H9 (cell line): ENCODE data around the gene ERVK3-1. TPM values are rescaled to one million over a fixed set of nuclear protein-coding genes. Genes with fewer than 3 reads are reported as not detected.
"Not testable (repeated sequence)": the region's sequence is repeated elsewhere in the genome, so short reads cannot be mapped to it uniquely, and the experiment has no call there.

ENCODE experiments used
- DNase-seq: peaks from one replicate; pipeline ENCODE4 v3.0.0-alpha.2; 2017
- H2AFZ ChIP-seq: one replicate; pipeline ENCODE4 v1.6.1; 2013; ENCODE audit warnings: mild to moderate bottlenecking, low read length, control low read depth, moderate library complexity
- H2AK5ac ChIP-seq: 2 replicates; pipeline ENCODE4 v1.6.1; 2013; ENCODE audit warnings: low read length, control low read depth, mixed read lengths; ENCODE audit not compliant: insufficient read length
- H2BK120ac ChIP-seq: one replicate; pipeline ENCODE4 v1.6.1; 2013; ENCODE audit warnings: low read depth, mild to moderate bottlenecking, low read length, control low read depth, inconsistent platforms; ENCODE audit not compliant: poor library complexity, severe bottlenecking
- H2BK12ac ChIP-seq: 2 replicates; pipeline ENCODE4 v1.6.1; 2013; ENCODE audit warnings: low read length, control low read depth, mixed read lengths, low read depth; ENCODE audit not compliant: insufficient read length
- H2BK15ac ChIP-seq: 2 replicates; pipeline ENCODE4 v1.6.1; 2013; ENCODE audit warnings: low read depth, low read length, control low read depth
- H2BK20ac ChIP-seq: one replicate; pipeline ENCODE4 v1.6.1; 2013; ENCODE audit warnings: low read depth, mild to moderate bottlenecking, low read length, control low read depth, inconsistent platforms; ENCODE audit not compliant: poor library complexity, severe bottlenecking
- H2BK5ac ChIP-seq: 2 replicates; pipeline ENCODE4 v1.6.1; 2013; ENCODE audit warnings: low read length, control low read depth, mixed read lengths; ENCODE audit not compliant: insufficient read length
- H3K14ac ChIP-seq: 2 replicates; pipeline ENCODE4 v1.6.1; 2013; ENCODE audit warnings: low read length, control low read depth; ENCODE audit not compliant: insufficient read depth
- H3K18ac ChIP-seq: 2 replicates; pipeline ENCODE4 v1.6.1; 2013; ENCODE audit warnings: low read depth, mild to moderate bottlenecking, mixed read lengths, low read length, control low read depth; ENCODE audit not compliant: insufficient read length
- H3K23ac ChIP-seq: 2 replicates; pipeline ENCODE4 v1.6.1; 2013; ENCODE audit warnings: low read length, control low read depth, mixed read lengths, low read depth; ENCODE audit not compliant: insufficient read length
- H3K23me2 ChIP-seq: 2 replicates; pipeline ENCODE4 v1.6.1; 2013; ENCODE audit warnings: low read depth, mild to moderate bottlenecking, mixed read lengths, low read length, control low read depth; ENCODE audit not compliant: insufficient read length, poor library complexity, severe bottlenecking
- H3K27ac ChIP-seq: 2 replicates; pipeline ENCODE4 v1.5.1; 2013; ENCODE audit warnings: low read length, control low read depth, mixed read lengths, low read depth; ENCODE audit not compliant: insufficient read length
- H3K27me3 ChIP-seq: 2 replicates; pipeline ENCODE4 v1.6.1; 2013; ENCODE audit warnings: low read length, control low read depth, inconsistent platforms; ENCODE audit not compliant: insufficient read depth
- H3K4ac ChIP-seq: 2 replicates; pipeline ENCODE4 v1.6.1; 2013; ENCODE audit warnings: low read depth, mild to moderate bottlenecking, control low read depth, inconsistent platforms, low read length, moderate library complexity
- H3K4me1 ChIP-seq: 2 replicates; pipeline ENCODE4 v1.6.1; 2013; ENCODE audit warnings: low read length, control low read depth, inconsistent platforms; ENCODE audit not compliant: insufficient read depth
- H3K4me2 ChIP-seq: 2 replicates; pipeline ENCODE4 v1.6.1; 2013; ENCODE audit warnings: low read length, control low read depth, mixed read lengths; ENCODE audit not compliant: insufficient read length, insufficient read depth
- H3K56ac ChIP-seq: 2 replicates; pipeline ENCODE4 v1.6.1; 2013; ENCODE audit warnings: low read depth, mild to moderate bottlenecking, mixed read lengths, low read length, control low read depth; ENCODE audit not compliant: insufficient read length
- H3K79me1 ChIP-seq: 2 replicates; pipeline ENCODE4 v1.6.1; 2013; ENCODE audit warnings: low read depth, mild to moderate bottlenecking, moderate library complexity, low read length, control low read depth, inconsistent platforms; ENCODE audit not compliant: insufficient read depth, poor library complexity, severe bottlenecking
- H3K79me2 ChIP-seq: 2 replicates; pipeline ENCODE4 v1.6.1; 2013; ENCODE audit warnings: low read length, control low read depth, inconsistent platforms; ENCODE audit not compliant: insufficient read depth
- H3K9ac ChIP-seq: 2 replicates; pipeline ENCODE4 v1.6.1; 2013; ENCODE audit warnings: low read length, control low read depth, mixed read lengths; ENCODE audit not compliant: insufficient read length; ENCODE audit errors: extremely low read depth
- H3K9me3 ChIP-seq: one replicate; pipeline ENCODE4 v1.6.1; 2013; ENCODE audit warnings: low read depth, low read length, inconsistent platforms; ENCODE audit not compliant: control insufficient read depth
- H3T11ph ChIP-seq: one replicate; pipeline ENCODE4 v1.6.1; 2013; ENCODE audit warnings: mild to moderate bottlenecking, low read length, control low read depth, inconsistent platforms
- H4K20me1 ChIP-seq: one replicate; pipeline ENCODE4 v1.6.1; 2013; ENCODE audit not compliant: control insufficient read depth, insufficient read length, insufficient read depth
- H4K5ac ChIP-seq: 2 replicates; pipeline ENCODE4 v1.6.1; 2013; ENCODE audit warnings: low read depth, mild to moderate bottlenecking, mixed read lengths, low read length, control low read depth; ENCODE audit not compliant: insufficient read length
- H4K8ac ChIP-seq: replicated peaks from 2 replicates; pipeline ENCODE4 v1.6.1; 2013; ENCODE audit warnings: low read length, control low read depth, mixed read lengths, low read depth; ENCODE audit not compliant: insufficient read length
- H4K91ac ChIP-seq: 2 replicates; pipeline ENCODE4 v1.6.1; 2013; ENCODE audit warnings: low read depth, mild to moderate bottlenecking, moderate library complexity, mixed read lengths, low read length, control low read depth; ENCODE audit not compliant: insufficient read length
- H3K27ac Mint-ChIP-seq, 3 experiments: 2 replicates in 2 of 3; 3 replicates in 1 of 3; pipeline ENCODE4 v1.8.0; 2020 to 2021; ENCODE audit warnings: mixed read lengths in 3 of 3, mild to moderate bottlenecking in 1 of 3, moderate library complexity in 1 of 3
- H3K27me3 Mint-ChIP-seq: 2 replicates; pipeline ENCODE4 v1.8.0; 2021; ENCODE audit warnings: low read depth, mild to moderate bottlenecking, moderate library complexity, mixed read lengths
- H3K36me3 Mint-ChIP-seq, 3 experiments: 2 replicates in 2 of 3; 3 replicates in 1 of 3; pipeline ENCODE4 v1.8.0; 2020 to 2021; ENCODE audit warnings: low read depth in 3 of 3, mixed read lengths in 3 of 3; ENCODE audit not compliant: insufficient read depth in 1 of 3
- H3K4me1 Mint-ChIP-seq, 2 experiments: 2 replicates each; pipeline ENCODE4 v1.8.0; 2020; ENCODE audit warnings: mixed read lengths in 2 of 2
- H3K4me3 Mint-ChIP-seq, 2 experiments: 2 replicates in 1 of 2; 3 replicates in 1 of 2; pipeline ENCODE4 v1.8.0; 2020 to 2021; ENCODE audit warnings: mild to moderate bottlenecking in 2 of 2, mixed read lengths in 2 of 2, moderate library complexity in 1 of 2
- H3K9me3 Mint-ChIP-seq, 2 experiments: 2 replicates in 1 of 2; 3 replicates in 1 of 2; pipeline ENCODE4 v1.8.0; 2020; ENCODE audit warnings: mild to moderate bottlenecking in 2 of 2, mixed read lengths in 2 of 2, moderate library complexity in 1 of 2
- WGBS: extraction: QIAGEN DNeasy Blood & Tissue Kit; methylation state at CpG from one replicate; pipeline ENCODE4 v1.1.7; 2013; ENCODE audit warnings: missing lambda C conversion rate, low lambda C conversion rate, mixed read lengths; ENCODE audit not compliant: insufficient read length; ENCODE audit errors: extremely low coverage; 5-methylcytosine and 5-hydroxymethylcytosine counted together
- long read RNA-seq: library from polyadenylated mRNA; unstranded; transcript quantifications from one replicate; pipeline ENCODE4 v2.0.0, GENCODE V29; 2020
- total RNA-seq: library from RNA; stranded (reverse); gene quantifications from 2 replicates; pipeline ENCODE4 v1.2.1, GENCODE V29; 2021
- TF ChIP-seq, protein P1 (sequence below): fragments of 200-600 bp; sonication (generic); conservative IDR thresholded peaks from 3 replicates; pipeline ENCODE4 v1.8.0; 2021; ENCODE audit warnings: antibody characterized with exemption, mild to moderate bottlenecking

ERVK3-1 gene, protein sequence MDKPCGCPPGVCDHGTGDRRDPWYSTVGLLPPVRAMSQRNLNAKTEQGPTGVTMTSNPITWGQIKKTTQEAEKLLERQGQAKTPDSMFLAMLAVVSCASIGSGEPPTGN
- total RNA-seq: 43.6 and 43.7 TPM in 2 replicates
- long read RNA-seq, transcript ERVK3-1-201 (4 exons, 1,469 nt): major isoform, 132 of 165 reads
- long read RNA-seq, transcript ERVK3-1-203 (2 exons, 616 nt): minor isoform, 14 of 165 reads
- long read RNA-seq, transcript ERVK3-1-202 (4 exons, 922 nt): minor isoform, 6 of 165 reads
- long read RNA-seq, partial matches to known transcripts: 3 of 165 reads
- long read RNA-seq, other reads (novel, unspliced or antisense): 10 of 165 reads

DNA sequence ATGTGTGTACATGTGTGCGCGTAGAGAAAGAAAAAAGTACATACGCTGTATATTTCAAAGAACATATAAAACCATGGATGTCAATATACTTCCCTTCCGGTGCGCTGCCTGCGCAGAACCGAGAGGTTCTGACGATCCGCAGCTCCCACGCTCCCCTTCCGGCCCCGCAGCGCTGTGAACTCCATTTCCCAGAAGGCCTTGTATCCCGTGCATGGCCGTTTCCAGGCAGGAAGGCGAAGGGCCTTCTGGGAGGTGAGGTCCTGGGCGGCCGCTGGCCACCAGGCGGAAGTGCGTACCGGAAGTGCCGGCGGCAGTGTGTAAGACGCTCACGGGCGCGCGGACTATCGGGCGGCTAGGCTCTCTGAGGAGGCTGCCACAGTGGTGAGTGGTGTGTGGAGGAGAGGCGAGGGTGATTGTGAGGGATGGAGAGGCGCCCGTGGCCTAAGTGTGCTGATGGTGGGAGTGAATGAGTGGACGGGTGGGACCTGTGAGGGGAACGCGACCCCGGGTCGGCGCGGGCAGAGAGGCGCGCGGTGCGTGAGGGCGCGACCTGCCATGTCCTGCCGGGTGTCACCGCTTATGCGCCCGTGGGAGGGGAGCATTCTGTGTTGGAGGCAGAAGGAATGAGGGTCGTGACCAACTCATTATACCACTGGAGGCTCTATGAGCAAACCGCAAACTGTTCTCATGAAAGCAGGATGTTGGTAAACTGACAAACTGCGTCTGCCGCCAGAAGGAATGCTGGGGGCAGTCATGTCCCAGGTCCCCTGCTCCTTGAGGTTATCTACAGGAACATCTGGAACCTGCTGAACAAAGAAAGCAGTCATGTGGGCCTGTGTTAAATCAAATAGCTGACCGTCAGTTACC lies at the start of gene ERVK3-1:
ERVK3-1 (plus strand) TSS at position 313 of the 867 bp plus-strand sequence. CDS start 6,792 bp downstream, outside the sequence.
- no peak within 1 kb of the TSS for H2AK5ac ChIP-seq
- no CpG with 5 or more reads among the region's 55 CpGs for WGBS
- H3K18ac ChIP-seq: no peak within 1 kb of the TSS
- no peak within 1 kb of the TSS for H3K23ac ChIP-seq
- H4K20me1 ChIP-seq: no peaks in the 10 kb centered on the region
- peak within 1 kb of the TSS; percentile 66 for H3K9ac ChIP-seq
- no peak within 1 kb of the TSS for H4K8ac ChIP-seq
- H3K4me1 ChIP-seq: no peaks in the 10 kb centered on the region
- H4K91ac ChIP-seq: no peak within 1 kb of the TSS
- TF ChIP-seq, protein P1, sequence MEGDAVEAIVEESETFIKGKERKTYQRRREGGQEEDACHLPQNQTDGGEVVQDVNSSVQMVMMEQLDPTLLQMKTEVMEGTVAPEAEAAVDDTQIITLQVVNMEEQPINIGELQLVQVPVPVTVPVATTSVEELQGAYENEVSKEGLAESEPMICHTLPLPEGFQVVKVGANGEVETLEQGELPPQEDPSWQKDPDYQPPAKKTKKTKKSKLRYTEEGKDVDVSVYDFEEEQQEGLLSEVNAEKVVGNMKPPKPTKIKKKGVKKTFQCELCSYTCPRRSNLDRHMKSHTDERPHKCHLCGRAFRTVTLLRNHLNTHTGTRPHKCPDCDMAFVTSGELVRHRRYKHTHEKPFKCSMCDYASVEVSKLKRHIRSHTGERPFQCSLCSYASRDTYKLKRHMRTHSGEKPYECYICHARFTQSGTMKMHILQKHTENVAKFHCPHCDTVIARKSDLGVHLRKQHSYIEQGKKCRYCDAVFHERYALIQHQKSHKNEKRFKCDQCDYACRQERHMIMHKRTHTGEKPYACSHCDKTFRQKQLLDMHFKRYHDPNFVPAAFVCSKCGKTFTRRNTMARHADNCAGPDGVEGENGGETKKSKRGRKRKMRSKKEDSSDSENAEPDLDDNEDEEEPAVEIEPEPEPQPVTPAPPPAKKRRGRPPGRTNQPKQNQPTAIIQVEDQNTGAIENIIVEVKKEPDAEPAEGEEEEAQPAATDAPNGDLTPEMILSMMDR: no peak
- peak; percentile 98 for DNase-seq
- H3K9me3 ChIP-seq: no peaks in the 10 kb centered on the region
- H3K23me2 ChIP-seq: peaks cover 4% of the 10 kb centered on the region
- Mint-ChIP-seq H3K27ac (peak within 1 kb of the TSS; percentile 88 to 100 (median 95)), H3K4me3 (peak within 1 kb of the TSS; percentile 99), H3K27me3 (peaks cover 1% of the 10 kb centered on the region; the same call in 1 of the 2 replicates), H3K9me3 (no peaks in the 10 kb centered on the region), H3K4me1 (peaks cover 13 to 19% of the 10 kb centered on the region in 2 experiments), H3K36me3 (peaks cover 18 to 51% (median 30%) of the 10 kb centered on the region in 3 experiments; a peak in 6 of 7 replicates)
- no peak within 1 kb of the TSS for H3K27ac ChIP-seq
- no peak within 1 kb of the TSS for H4K5ac ChIP-seq
- no peaks in the 10 kb centered on the region for H3K79me2 ChIP-seq
- H2AFZ ChIP-seq: no peak within 1 kb of the TSS
- no peak within 1 kb of the TSS for H3K4ac ChIP-seq
- no peak within 1 kb of the TSS for H2BK12ac ChIP-seq
- no peak within 1 kb of the TSS for H2BK120ac ChIP-seq
- H3K14ac ChIP-seq: peak within 1 kb of the TSS; percentile 16; the same call in 1 of the 2 replicates
- no peak within 1 kb of the TSS for H2BK20ac ChIP-seq
- H3K27me3 ChIP-seq: no peaks in the 10 kb centered on the region
- no peak within 1 kb of the TSS for H2BK5ac ChIP-seq
- peak within 1 kb of the TSS; percentile 69 for H3K4me2 ChIP-seq
- H3K56ac ChIP-seq: no peak within 1 kb of the TSS
- H3T11ph ChIP-seq: no peak within 1 kb of the TSS
- H3K79me1 ChIP-seq: no peaks in the 10 kb centered on the region
- no peak within 1 kb of the TSS for H2BK15ac ChIP-seq

DNA sequence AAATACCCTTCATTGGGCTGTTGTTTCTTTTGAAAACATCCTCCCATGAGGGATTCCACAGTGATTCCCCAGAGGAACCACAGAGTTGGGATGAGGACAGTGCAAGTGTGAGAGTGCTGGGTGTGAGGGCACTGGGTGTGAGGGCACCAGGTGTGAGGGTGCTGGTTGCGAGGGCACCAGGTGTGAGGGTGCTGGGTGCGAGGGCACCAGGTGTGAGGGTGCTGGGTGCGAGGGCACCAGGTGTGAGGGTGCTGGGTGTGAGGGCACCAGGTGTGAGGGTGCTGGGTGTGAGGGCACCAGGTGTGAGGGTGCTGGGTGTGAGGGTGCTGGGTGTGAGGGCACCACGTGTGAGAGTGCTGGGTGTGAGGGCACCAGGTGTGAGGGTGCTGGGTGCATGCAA lies 46.9 kb upstream of the ERVK3-1 start:
- H4K91ac ChIP-seq, H3K23me2 ChIP-seq, H3K79me1 ChIP-seq, H4K20me1 ChIP-seq, H3K27ac Mint-ChIP-seq, H3K4me3 Mint-ChIP-seq, H3K4me2 ChIP-seq, H2BK15ac ChIP-seq, H3K23ac ChIP-seq, H3K4ac ChIP-seq, H3K56ac ChIP-seq, H4K8ac ChIP-seq, H2BK12ac ChIP-seq, H3K14ac ChIP-seq, H2AFZ ChIP-seq, H2BK5ac ChIP-seq, H3K18ac ChIP-seq, H3K27me3 ChIP-seq, H3K4me1 ChIP-seq, H2BK120ac ChIP-seq, H3K27ac ChIP-seq, H3T11ph ChIP-seq, H2AK5ac ChIP-seq, H3K9ac ChIP-seq, DNase-seq, H4K5ac ChIP-seq, H2BK20ac ChIP-seq, H3K79me2 ChIP-seq: not testable (repeated sequence)
- no CpG with 5 or more reads among the region's 4 CpGs for WGBS
- Mint-ChIP-seq H3K36me3 (peaks cover 99 to 100% (median 100%) of the 10 kb centered on the region in 3 experiments), H3K4me1 (peaks cover 0 to 12% of the 10 kb centered on the region in 2 experiments; a peak in 2 of 4 replicates), H3K27me3 (peaks cover 40% of the 10 kb centered on the region), H3K9me3 (peaks cover 99 to 100% of the 10 kb centered on the region in 2 experiments)
- H3K9me3 ChIP-seq: peaks cover 98% of the 10 kb centered on the region
